H9 (cell line): ENCODE results near the gene BUB1. TPM values are rescaled to one million over a fixed set of nuclear protein-coding genes. Genes with fewer than 3 reads are reported as not detected.
"Not testable (repeated sequence)": the region's sequence is repeated elsewhere in the genome, so short reads cannot be mapped to it uniquely, and the experiment has no call there.

Source experiments
- DNase-seq: peaks from one replicate; pipeline ENCODE4 v3.0.0-alpha.2; 2017
- H2AFZ ChIP-seq: one replicate; pipeline ENCODE4 v1.6.1; 2013; ENCODE audit warnings: mild to moderate bottlenecking, low read length, control low read depth, moderate library complexity
- H2AK5ac ChIP-seq: 2 replicates; pipeline ENCODE4 v1.6.1; 2013; ENCODE audit warnings: low read length, control low read depth, mixed read lengths; ENCODE audit not compliant: insufficient read length
- H2BK120ac ChIP-seq: one replicate; pipeline ENCODE4 v1.6.1; 2013; ENCODE audit warnings: low read depth, mild to moderate bottlenecking, low read length, control low read depth, inconsistent platforms; ENCODE audit not compliant: poor library complexity, severe bottlenecking
- H2BK12ac ChIP-seq: 2 replicates; pipeline ENCODE4 v1.6.1; 2013; ENCODE audit warnings: low read length, control low read depth, mixed read lengths, low read depth; ENCODE audit not compliant: insufficient read length
- H2BK15ac ChIP-seq: 2 replicates; pipeline ENCODE4 v1.6.1; 2013; ENCODE audit warnings: low read depth, low read length, control low read depth
- H2BK20ac ChIP-seq: one replicate; pipeline ENCODE4 v1.6.1; 2013; ENCODE audit warnings: low read depth, mild to moderate bottlenecking, low read length, control low read depth, inconsistent platforms; ENCODE audit not compliant: poor library complexity, severe bottlenecking
- H2BK5ac ChIP-seq: 2 replicates; pipeline ENCODE4 v1.6.1; 2013; ENCODE audit warnings: low read length, control low read depth, mixed read lengths; ENCODE audit not compliant: insufficient read length
- H3K14ac ChIP-seq: 2 replicates; pipeline ENCODE4 v1.6.1; 2013; ENCODE audit warnings: low read length, control low read depth; ENCODE audit not compliant: insufficient read depth
- H3K18ac ChIP-seq: 2 replicates; pipeline ENCODE4 v1.6.1; 2013; ENCODE audit warnings: low read depth, mild to moderate bottlenecking, mixed read lengths, low read length, control low read depth; ENCODE audit not compliant: insufficient read length
- H3K23ac ChIP-seq: 2 replicates; pipeline ENCODE4 v1.6.1; 2013; ENCODE audit warnings: low read length, control low read depth, mixed read lengths, low read depth; ENCODE audit not compliant: insufficient read length
- H3K23me2 ChIP-seq: 2 replicates; pipeline ENCODE4 v1.6.1; 2013; ENCODE audit warnings: low read depth, mild to moderate bottlenecking, mixed read lengths, low read length, control low read depth; ENCODE audit not compliant: insufficient read length, poor library complexity, severe bottlenecking
- H3K27ac ChIP-seq: 2 replicates; pipeline ENCODE4 v1.5.1; 2013; ENCODE audit warnings: low read length, control low read depth, mixed read lengths, low read depth; ENCODE audit not compliant: insufficient read length
- H3K27me3 ChIP-seq: 2 replicates; pipeline ENCODE4 v1.6.1; 2013; ENCODE audit warnings: low read length, control low read depth, inconsistent platforms; ENCODE audit not compliant: insufficient read depth
- H3K4ac ChIP-seq: 2 replicates; pipeline ENCODE4 v1.6.1; 2013; ENCODE audit warnings: low read depth, mild to moderate bottlenecking, control low read depth, inconsistent platforms, low read length, moderate library complexity
- H3K4me1 ChIP-seq: 2 replicates; pipeline ENCODE4 v1.6.1; 2013; ENCODE audit warnings: low read length, control low read depth, inconsistent platforms; ENCODE audit not compliant: insufficient read depth
- H3K4me2 ChIP-seq: 2 replicates; pipeline ENCODE4 v1.6.1; 2013; ENCODE audit warnings: low read length, control low read depth, mixed read lengths; ENCODE audit not compliant: insufficient read length, insufficient read depth
- H3K56ac ChIP-seq: 2 replicates; pipeline ENCODE4 v1.6.1; 2013; ENCODE audit warnings: low read depth, mild to moderate bottlenecking, mixed read lengths, low read length, control low read depth; ENCODE audit not compliant: insufficient read length
- H3K79me1 ChIP-seq: 2 replicates; pipeline ENCODE4 v1.6.1; 2013; ENCODE audit warnings: low read depth, mild to moderate bottlenecking, moderate library complexity, low read length, control low read depth, inconsistent platforms; ENCODE audit not compliant: insufficient read depth, poor library complexity, severe bottlenecking
- H3K79me2 ChIP-seq: 2 replicates; pipeline ENCODE4 v1.6.1; 2013; ENCODE audit warnings: low read length, control low read depth, inconsistent platforms; ENCODE audit not compliant: insufficient read depth
- H3K9ac ChIP-seq: 2 replicates; pipeline ENCODE4 v1.6.1; 2013; ENCODE audit warnings: low read length, control low read depth, mixed read lengths; ENCODE audit not compliant: insufficient read length; ENCODE audit errors: extremely low read depth
- H3K9me3 ChIP-seq: one replicate; pipeline ENCODE4 v1.6.1; 2013; ENCODE audit warnings: low read depth, low read length, inconsistent platforms; ENCODE audit not compliant: control insufficient read depth
- H3T11ph ChIP-seq: one replicate; pipeline ENCODE4 v1.6.1; 2013; ENCODE audit warnings: mild to moderate bottlenecking, low read length, control low read depth, inconsistent platforms
- H4K20me1 ChIP-seq: one replicate; pipeline ENCODE4 v1.6.1; 2013; ENCODE audit not compliant: control insufficient read depth, insufficient read length, insufficient read depth
- H4K5ac ChIP-seq: 2 replicates; pipeline ENCODE4 v1.6.1; 2013; ENCODE audit warnings: low read depth, mild to moderate bottlenecking, mixed read lengths, low read length, control low read depth; ENCODE audit not compliant: insufficient read length
- H4K8ac ChIP-seq: replicated peaks from 2 replicates; pipeline ENCODE4 v1.6.1; 2013; ENCODE audit warnings: low read length, control low read depth, mixed read lengths, low read depth; ENCODE audit not compliant: insufficient read length
- H4K91ac ChIP-seq: 2 replicates; pipeline ENCODE4 v1.6.1; 2013; ENCODE audit warnings: low read depth, mild to moderate bottlenecking, moderate library complexity, mixed read lengths, low read length, control low read depth; ENCODE audit not compliant: insufficient read length
- H3K27ac Mint-ChIP-seq, 3 experiments: 2 replicates in 2 of 3; 3 replicates in 1 of 3; pipeline ENCODE4 v1.8.0; 2020 to 2021; ENCODE audit warnings: mixed read lengths in 3 of 3, mild to moderate bottlenecking in 1 of 3, moderate library complexity in 1 of 3
- H3K27me3 Mint-ChIP-seq: 2 replicates; pipeline ENCODE4 v1.8.0; 2021; ENCODE audit warnings: low read depth, mild to moderate bottlenecking, moderate library complexity, mixed read lengths
- H3K36me3 Mint-ChIP-seq, 3 experiments: 2 replicates in 2 of 3; 3 replicates in 1 of 3; pipeline ENCODE4 v1.8.0; 2020 to 2021; ENCODE audit warnings: low read depth in 3 of 3, mixed read lengths in 3 of 3; ENCODE audit not compliant: insufficient read depth in 1 of 3
- H3K4me1 Mint-ChIP-seq, 2 experiments: 2 replicates each; pipeline ENCODE4 v1.8.0; 2020; ENCODE audit warnings: mixed read lengths in 2 of 2
- H3K4me3 Mint-ChIP-seq, 2 experiments: 2 replicates in 1 of 2; 3 replicates in 1 of 2; pipeline ENCODE4 v1.8.0; 2020 to 2021; ENCODE audit warnings: mild to moderate bottlenecking in 2 of 2, mixed read lengths in 2 of 2, moderate library complexity in 1 of 2
- H3K9me3 Mint-ChIP-seq, 2 experiments: 2 replicates in 1 of 2; 3 replicates in 1 of 2; pipeline ENCODE4 v1.8.0; 2020; ENCODE audit warnings: mild to moderate bottlenecking in 2 of 2, mixed read lengths in 2 of 2, moderate library complexity in 1 of 2
- CTCF ChIP-seq: fragments of 200-600 bp; sonication (generic); conservative IDR thresholded peaks from 3 replicates; pipeline ENCODE4 v1.8.0; 2021; ENCODE audit warnings: antibody characterized with exemption, mild to moderate bottlenecking
- WGBS: extraction: QIAGEN DNeasy Blood & Tissue Kit; methylation state at CpG from one replicate; pipeline ENCODE4 v1.1.7; 2013; ENCODE audit warnings: missing lambda C conversion rate, low lambda C conversion rate, mixed read lengths; ENCODE audit not compliant: insufficient read length; ENCODE audit errors: extremely low coverage; 5-methylcytosine and 5-hydroxymethylcytosine counted together
- total RNA-seq: library from RNA; stranded (reverse); gene quantifications from 2 replicates; pipeline ENCODE4 v1.2.1, GENCODE V29; 2021

The BUB1 gene
- total RNA-seq, 1 experiment from 2014 or later = 144 TPM

GRCh38 chr2:110702514-110703380 is 24.9 kb upstream of the BUB1 start:
- Histone ChIP-seq H3K79me2 (no peaks in the 10 kb centered on the region), H3K14ac (no peak overlapping the region), H2BK5ac (no peak overlapping the region), H3K9ac (no peak overlapping the region), H4K8ac (no peak overlapping the region), H3K79me1 (no peaks in the 10 kb centered on the region), H4K91ac (no peak overlapping the region), H3K4me1 (no peaks in the 10 kb centered on the region; the same call in 1 of the 2 replicates), H3K27me3 (no peaks in the 10 kb centered on the region), H3K23ac (no peak overlapping the region), H3K56ac (no peak overlapping the region), H3K4ac (no peak overlapping the region), H2BK120ac (no peak overlapping the region), H3K18ac (no peak overlapping the region), H2BK12ac (no peak overlapping the region), H4K5ac (no peak overlapping the region), H3K4me2 (no peak overlapping the region), H2BK20ac (no peak overlapping the region), H2AFZ (no peak overlapping the region), H3K9me3 (no peaks in the 10 kb centered on the region), H2BK15ac (no peak overlapping the region), H4K20me1 (no peaks in the 10 kb centered on the region), H3K27ac (no peak overlapping the region), H3T11ph (no peak overlapping the region), H3K23me2 (no peaks in the 10 kb centered on the region), H2AK5ac (no peak overlapping the region)
- no peak for TF ChIP-seq CTCF
- no peaks in the 10 kb centered on the region; the same call in 1 of the 2 replicates for H3K27me3 Mint-ChIP-seq
- no CpG with 5 or more reads among the region's 2 CpGs for WGBS
- H3K4me3 Mint-ChIP-seq = no peak overlapping the region
- no peak for DNase-seq
- H3K9me3 Mint-ChIP-seq = no peaks in the 10 kb centered on the region; a peak in 1 of 5 replicates
- no peaks in the 10 kb centered on the region for H3K36me3 Mint-ChIP-seq
- H3K4me1 Mint-ChIP-seq = peaks cover 29 to 31% of the 10 kb centered on the region in 2 experiments
- H3K27ac Mint-ChIP-seq = peak overlapping the region in 1 of 3 experiments; percentile 50; a peak in 2 of 7 replicates

DNA sequence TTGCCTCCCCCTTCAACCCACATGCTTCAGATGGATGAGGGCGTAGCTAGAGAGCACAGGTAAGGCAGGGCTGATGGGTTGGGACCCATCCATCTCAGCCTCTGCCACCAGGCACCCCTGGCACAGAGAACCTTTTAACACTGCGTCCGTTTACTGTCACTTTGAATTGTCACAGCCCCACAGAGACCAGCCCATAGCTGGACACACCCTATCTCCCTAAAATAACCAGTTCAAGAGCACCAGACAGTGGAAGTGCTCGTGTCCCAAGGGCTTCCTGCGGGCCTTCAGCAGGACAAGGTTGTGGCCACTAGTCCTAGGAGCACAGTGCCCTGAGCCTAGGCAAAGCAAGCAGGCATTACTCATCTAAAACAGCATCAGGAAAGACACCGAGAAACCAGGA is 20.4 kb upstream of the BUB1 start:
- H3K9me3 ChIP-seq, H3K9ac ChIP-seq, H2BK5ac ChIP-seq, H3K4me3 Mint-ChIP-seq, H2AFZ ChIP-seq, H2BK12ac ChIP-seq, H3K36me3 Mint-ChIP-seq, H3K79me2 ChIP-seq, H4K8ac ChIP-seq, H3K4me1 ChIP-seq, H3K4me2 ChIP-seq, DNase-seq, H3K27me3 Mint-ChIP-seq, H3K14ac ChIP-seq, H3K27ac ChIP-seq, H3T11ph ChIP-seq, H4K5ac ChIP-seq, H3K9me3 Mint-ChIP-seq, H3K23ac ChIP-seq, H3K56ac ChIP-seq, H2AK5ac ChIP-seq, H3K23me2 ChIP-seq, H2BK20ac ChIP-seq, H3K27ac Mint-ChIP-seq, H2BK15ac ChIP-seq, H3K27me3 ChIP-seq, H4K20me1 ChIP-seq, H2BK120ac ChIP-seq, H3K4ac ChIP-seq, H3K79me1 ChIP-seq, H3K18ac ChIP-seq, H4K91ac ChIP-seq: not testable (repeated sequence)
- H3K4me1 Mint-ChIP-seq = peaks cover 39 to 43% of the 10 kb centered on the region in 2 experiments
- no CpG with 5 or more reads among the region's 6 CpGs for WGBS
